SH-SY5Y (cell line): ENCODE results near the gene MTCL1.

Source experiments
- GATA2 ChIP-seq: IDR thresholded peaks from 2 replicates; pipeline ENCODE4 v1.6.1; 2011; ENCODE audit warnings: mild to moderate bottlenecking, low read depth, low read length
- GATA3 ChIP-seq: IDR thresholded peaks from 2 replicates; pipeline ENCODE4 v1.6.1; 2011; ENCODE audit warnings: low read depth, mild to moderate bottlenecking, low read length, moderate library complexity

The MTCL1 gene

GRCh38 chr18:8868779-8869415 lies 163.5 kb downstream of the MTCL1 start:
- TF ChIP-seq GATA2 = no peak
- TF ChIP-seq GATA3 = no peak

- TF ChIP-seq GATA2 (no peak), GATA3 (no peak)
Measured at GRCh38 chr18:8869696-8870095, 164.3 kb downstream of the MTCL1 start.

GRCh38 chr18:8870528-8870927 lies 165.2 kb downstream of the MTCL1 start:
- TF ChIP-seq GATA2 (no peak), GATA3 (no peak)

- no peak for TF ChIP-seq GATA2
- no peak for TF ChIP-seq GATA3
Measured at GRCh38 chr18:8871489-8871888, 166.1 kb downstream of the MTCL1 start.

GRCh38 chr18:8874872-8875271 lies 169.5 kb downstream of the MTCL1 start:
- TF ChIP-seq GATA3 (no peak), GATA2 (no peak)

- TF ChIP-seq GATA2 = no peak
- no peak for TF ChIP-seq GATA3
Measured at GRCh38 chr18:8876887-8877286, 171.5 kb downstream of the MTCL1 start.

GRCh38 chr18:8881103-8881502 lies 175.7 kb downstream of the MTCL1 start:
- no peak for TF ChIP-seq GATA3
- TF ChIP-seq GATA2 = no peak
